Endodermal cell (in vitro differentiated cells): Measurements from ENCODE around the gene GPC3. TPM values are rescaled to one million over a fixed set of nuclear protein-coding genes. Genes with fewer than 3 reads are reported as not detected.

Source experiments
- DNase-seq: peaks from one replicate; pipeline ENCODE4 v3.0.0-alpha.2; 2017
- H3K27ac ChIP-seq: 2 replicates; pipeline ENCODE4 v1.5.1; 2013; ENCODE audit warnings: mild to moderate bottlenecking, low read depth, low read length, moderate library complexity
- H3K27me3 ChIP-seq: 2 replicates; pipeline ENCODE4 v1.6.1; 2013; ENCODE audit warnings: mild to moderate bottlenecking, low read length, moderate library complexity; ENCODE audit not compliant: insufficient read depth, control insufficient read depth, poor library complexity, severe bottlenecking
- H3K36me3 ChIP-seq: 2 replicates; pipeline ENCODE4 v1.7.0; 2013; ENCODE audit warnings: mild to moderate bottlenecking, low read length, moderate library complexity; ENCODE audit not compliant: control insufficient read depth, insufficient read depth
- H3K4me1 ChIP-seq: one replicate; pipeline ENCODE4 v1.7.0; 2013; ENCODE audit warnings: low read length; ENCODE audit not compliant: control insufficient read depth, insufficient read depth
- H3K4me3 ChIP-seq: 2 replicates; pipeline ENCODE4 v1.5.1; 2013; ENCODE audit warnings: mild to moderate bottlenecking, low read length, moderate library complexity
- H3K9ac ChIP-seq: 2 replicates; pipeline ENCODE4 v1.6.1; 2013; ENCODE audit warnings: mild to moderate bottlenecking, low read length, moderate library complexity; ENCODE audit not compliant: poor library complexity, severe bottlenecking; ENCODE audit errors: extremely low read depth
- H3K9me3 ChIP-seq: 2 replicates; pipeline ENCODE4 v1.6.1; 2013; ENCODE audit warnings: mild to moderate bottlenecking, low read length, moderate library complexity; ENCODE audit not compliant: control insufficient read depth
- H3K27ac Mint-ChIP-seq: 2 replicates; pipeline ENCODE4 v1.8.0; 2020; ENCODE audit warnings: mixed read lengths
- H3K27me3 Mint-ChIP-seq: 2 replicates; pipeline ENCODE4 v1.8.0; 2021; ENCODE audit warnings: mild to moderate bottlenecking, mixed read lengths; ENCODE audit not compliant: insufficient read depth
- H3K36me3 Mint-ChIP-seq: 2 replicates; pipeline ENCODE4 v1.8.0; 2020; ENCODE audit warnings: low read depth, mixed read lengths
- H3K4me1 Mint-ChIP-seq: 2 replicates; pipeline ENCODE4 v1.8.0; 2020; ENCODE audit warnings: mixed read lengths
- H3K4me3 Mint-ChIP-seq: 2 replicates; pipeline ENCODE4 v1.8.0; 2020; ENCODE audit warnings: mild to moderate bottlenecking, moderate library complexity, mixed read lengths
- H3K9me3 Mint-ChIP-seq: 2 replicates; pipeline ENCODE4 v1.8.0; 2020; ENCODE audit warnings: mild to moderate bottlenecking, mixed read lengths
- WGBS, 2 experiments: methylation state at CpG; one replicate each; pipeline versions ENCODE4 v1.1.5 to v1.1.7; 2013; ENCODE audit warnings: missing lambda C conversion rate in 2 of 2, mixed read lengths in 1 of 2; ENCODE audit not compliant: insufficient coverage in 1 of 2, insufficient read length in 1 of 2; 5-methylcytosine and 5-hydroxymethylcytosine counted together
- total RNA-seq, 2 donors: library from RNA; stranded (reverse); fragmentation: NEBNext Ultra II Directional in 1 of 2; extraction: Animal tissue kit (Norgen Biotek cat#: 25700) in 1 of 2; gene quantifications; 2 replicates in 1 of 2; 3 replicates in 1 of 2; pipeline ENCODE4 v1.2.1, GENCODE V29; 2021
- TF ChIP-seq, protein P1 (sequence below): fragments of 200-600 bp; sonication (generic); conservative IDR thresholded peaks from 2 replicates; pipeline ENCODE4 v1.5.0; 2021; ENCODE audit warnings: antibody characterized with exemption, mild to moderate bottlenecking

The GPC3 gene
- total RNA-seq, 2 donors from 2014 or later = 39.5 to 125 TPM

DNA sequence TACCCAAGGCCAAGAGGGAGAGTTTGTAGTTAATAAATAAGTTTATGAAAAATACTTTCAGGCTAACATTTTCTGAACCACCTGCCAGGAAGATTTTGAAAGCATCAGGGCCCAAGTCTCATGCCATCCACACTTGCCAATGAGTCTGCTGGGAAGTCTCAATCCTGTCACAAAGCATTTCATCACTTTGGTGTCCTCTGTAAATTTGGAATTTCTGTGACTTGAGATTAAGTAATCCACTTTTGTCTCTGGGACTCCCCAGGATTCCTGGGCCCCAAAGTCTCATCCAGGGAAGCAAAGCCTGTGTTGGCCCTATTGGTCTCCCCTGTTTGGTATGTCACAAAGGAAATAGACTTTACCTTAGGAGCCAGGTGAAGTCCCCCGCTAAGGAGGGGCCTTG is 470.9 kb downstream of the GPC3 start:
- peaks cover 4% of the 10 kb centered on the region for H3K9me3 ChIP-seq
- TF ChIP-seq, protein P1, sequence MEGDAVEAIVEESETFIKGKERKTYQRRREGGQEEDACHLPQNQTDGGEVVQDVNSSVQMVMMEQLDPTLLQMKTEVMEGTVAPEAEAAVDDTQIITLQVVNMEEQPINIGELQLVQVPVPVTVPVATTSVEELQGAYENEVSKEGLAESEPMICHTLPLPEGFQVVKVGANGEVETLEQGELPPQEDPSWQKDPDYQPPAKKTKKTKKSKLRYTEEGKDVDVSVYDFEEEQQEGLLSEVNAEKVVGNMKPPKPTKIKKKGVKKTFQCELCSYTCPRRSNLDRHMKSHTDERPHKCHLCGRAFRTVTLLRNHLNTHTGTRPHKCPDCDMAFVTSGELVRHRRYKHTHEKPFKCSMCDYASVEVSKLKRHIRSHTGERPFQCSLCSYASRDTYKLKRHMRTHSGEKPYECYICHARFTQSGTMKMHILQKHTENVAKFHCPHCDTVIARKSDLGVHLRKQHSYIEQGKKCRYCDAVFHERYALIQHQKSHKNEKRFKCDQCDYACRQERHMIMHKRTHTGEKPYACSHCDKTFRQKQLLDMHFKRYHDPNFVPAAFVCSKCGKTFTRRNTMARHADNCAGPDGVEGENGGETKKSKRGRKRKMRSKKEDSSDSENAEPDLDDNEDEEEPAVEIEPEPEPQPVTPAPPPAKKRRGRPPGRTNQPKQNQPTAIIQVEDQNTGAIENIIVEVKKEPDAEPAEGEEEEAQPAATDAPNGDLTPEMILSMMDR = no peak
- H3K27ac ChIP-seq = no peak overlapping the region
- no peaks in the 10 kb centered on the region for H3K36me3 ChIP-seq
- no peak overlapping the region for H3K4me3 Mint-ChIP-seq
- no peak for DNase-seq
- H3K9me3 Mint-ChIP-seq = peaks cover 13% of the 10 kb centered on the region
- H3K36me3 Mint-ChIP-seq = peaks cover 4% of the 10 kb centered on the region
- no peak overlapping the region for H3K9ac ChIP-seq
- H3K4me1 Mint-ChIP-seq = peaks cover 15% of the 10 kb centered on the region
- H3K27me3 Mint-ChIP-seq = no peaks in the 10 kb centered on the region
- H3K27ac Mint-ChIP-seq = no peak overlapping the region
- H3K4me1 ChIP-seq = no peaks in the 10 kb centered on the region
- no peak overlapping the region for H3K4me3 ChIP-seq
- 96% methylated on average over 1 of the region's 1 CpG; no CpG with 5 or more reads in 1 of the 2 experiments for WGBS, 2 experiments
- no peaks in the 10 kb centered on the region for H3K27me3 ChIP-seq

DNA sequence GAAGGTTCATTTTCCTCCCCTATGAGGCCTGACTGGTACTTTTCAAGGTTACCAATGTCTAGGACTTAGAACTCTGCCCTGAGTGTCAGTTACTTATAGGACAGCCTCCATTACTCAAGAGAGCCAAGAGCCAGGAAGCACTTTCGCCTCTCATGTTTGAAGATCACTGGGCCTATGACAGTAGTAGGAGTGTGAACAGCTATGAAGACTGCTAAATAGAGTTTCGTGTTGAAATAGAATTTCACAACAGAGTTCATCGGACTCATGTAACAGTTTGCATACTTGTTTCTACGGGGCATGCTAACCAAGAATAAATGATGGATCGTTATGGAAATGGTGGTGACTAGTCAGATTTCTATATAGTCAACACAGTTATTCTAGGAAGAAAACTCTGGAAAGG is 472.3 kb downstream of the GPC3 start:
- Histone ChIP-seq H3K4me1 (no peaks in the 10 kb centered on the region), H3K4me3 (no peak overlapping the region), H3K36me3 (no peaks in the 10 kb centered on the region), H3K9me3 (peaks cover under 1% of the 10 kb centered on the region), H3K27ac (no peak overlapping the region), H3K9ac (no peak overlapping the region), H3K27me3 (no peaks in the 10 kb centered on the region)
- H3K4me3 Mint-ChIP-seq = no peak overlapping the region
- peaks cover 1% of the 10 kb centered on the region for H3K36me3 Mint-ChIP-seq
- DNase-seq = no peak
- H3K27me3 Mint-ChIP-seq = no peaks in the 10 kb centered on the region
- peaks cover 15% of the 10 kb centered on the region for H3K4me1 Mint-ChIP-seq
- H3K27ac Mint-ChIP-seq = no peak overlapping the region
- TF ChIP-seq, protein P1 = no peak
- H3K9me3 Mint-ChIP-seq = peaks cover 7% of the 10 kb centered on the region
- 95 to 100% methylated on average over 2 to 5 of the region's 5 CpGs for WGBS, 2 experiments

DNA sequence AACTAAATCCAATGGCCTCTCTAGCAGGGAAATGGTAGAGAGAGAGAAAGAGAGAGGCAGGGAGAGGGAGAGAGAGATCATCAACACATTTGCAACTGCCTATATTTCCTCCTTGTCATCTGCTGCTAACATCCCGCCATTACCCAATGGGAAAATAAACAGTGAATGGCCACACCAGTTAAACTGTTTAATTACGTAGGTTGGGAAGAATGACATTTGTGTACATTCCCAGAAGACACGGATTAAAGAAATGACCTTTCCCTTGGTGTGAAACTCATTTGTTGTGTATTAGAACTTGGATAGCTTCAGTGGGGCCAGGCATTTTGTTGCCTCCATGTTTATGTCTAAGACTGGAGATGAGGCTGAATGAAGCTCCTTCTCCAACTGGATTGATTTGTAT is 474.4 kb downstream of the GPC3 start:
- WGBS, 2 experiments = 86% methylated on average over 3 of the region's 3 CpGs; no CpG with 5 or more reads in 1 of the 2 experiments
- no peaks in the 10 kb centered on the region for H3K36me3 ChIP-seq
- H3K9me3 ChIP-seq = no peaks in the 10 kb centered on the region
- no peak overlapping the region for H3K4me3 ChIP-seq
- no peaks in the 10 kb centered on the region for H3K27me3 ChIP-seq
- no peak overlapping the region for H3K4me3 Mint-ChIP-seq
- TF ChIP-seq, protein P1 = no peak
- H3K9me3 Mint-ChIP-seq = peaks cover 4% of the 10 kb centered on the region
- no peak overlapping the region for H3K27ac ChIP-seq
- peaks cover 15% of the 10 kb centered on the region for H3K4me1 Mint-ChIP-seq
- no peaks in the 10 kb centered on the region for H3K27me3 Mint-ChIP-seq
- H3K4me1 ChIP-seq = no peaks in the 10 kb centered on the region
- no peak overlapping the region for H3K27ac Mint-ChIP-seq
- peaks cover 6% of the 10 kb centered on the region for H3K36me3 Mint-ChIP-seq
- H3K9ac ChIP-seq = no peak overlapping the region
- no peak for DNase-seq
